Superior temporal gyrus (tissue), 1 donor: ENCODE data around the gene CCNT2.
"Not testable (repeated sequence)": the region's sequence is repeated elsewhere in the genome, so short reads cannot be mapped to it uniquely, and the experiment has no call there.

Source experiments
- DNase-seq: peaks from one replicate; pipeline ENCODE4 v3.0.0-alpha.2; 2016; ENCODE audit errors: extremely low spot score

Gene CCNT2

GRCh38 chr2:134919341-134920210 is 954 bp downstream of the CCNT2 start:
- no peak for DNase-seq

DNA sequence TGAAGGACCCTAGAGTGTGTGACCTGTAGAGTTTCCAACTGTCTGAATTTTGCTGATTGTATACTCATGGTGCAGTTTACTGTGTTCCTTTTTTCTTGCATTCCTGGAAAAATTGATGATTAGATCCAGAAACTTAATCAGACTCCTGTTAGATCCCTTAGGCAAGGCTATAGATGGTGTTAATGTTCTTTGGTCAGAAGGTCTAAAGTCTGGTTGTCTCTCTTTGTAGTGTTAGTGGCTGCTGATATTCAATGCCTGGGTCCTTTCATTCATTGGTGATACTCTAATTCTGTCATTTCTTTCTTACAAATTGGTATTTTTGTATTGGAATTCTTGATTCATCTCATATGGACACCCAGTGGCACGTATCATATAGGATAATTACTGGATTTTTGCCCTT is 6.3 kb downstream of the CCNT2 start:
- DNase-seq, result no peak

DNA sequence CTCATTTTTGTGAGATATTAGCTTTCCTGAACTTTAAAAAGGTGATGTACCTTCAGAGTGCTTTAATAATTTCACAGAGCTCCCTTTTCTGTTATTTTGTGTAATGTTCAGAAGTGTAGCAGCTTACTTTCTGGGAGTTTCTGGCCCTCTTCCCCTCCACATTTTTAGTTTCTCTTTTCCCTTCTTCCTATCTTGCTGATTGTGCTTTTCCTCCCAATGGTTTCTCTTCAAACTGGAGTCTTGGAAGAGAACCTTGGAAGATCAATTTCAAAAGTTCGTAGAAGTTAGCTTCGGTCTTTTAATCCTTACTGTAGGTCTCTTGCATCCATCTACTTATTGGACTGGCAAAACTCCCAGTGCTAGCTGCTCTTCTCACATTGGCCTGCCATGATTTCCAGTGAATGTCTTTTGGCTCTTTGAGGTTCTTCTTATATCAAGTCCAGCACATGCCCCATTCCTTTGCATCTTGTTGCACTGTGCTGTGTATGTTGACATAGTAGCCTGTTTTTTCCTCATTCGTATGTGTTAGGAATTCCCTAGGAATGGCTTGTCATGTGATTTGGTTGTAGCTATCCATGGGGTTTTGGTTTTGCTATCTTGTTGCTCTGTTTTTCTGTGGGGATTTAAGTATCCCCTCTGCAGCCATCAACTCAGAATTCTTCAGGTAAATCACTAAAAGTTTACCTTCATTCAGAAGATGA is 7.8 kb downstream of the CCNT2 start:
- no peak for DNase-seq

- DNase-seq, result no peak
Measured at GRCh38 chr2:134927195-134927594, 8.6 kb downstream of the CCNT2 start.

- no peak for DNase-seq
Measured at GRCh38 chr2:134932864-134933526, 14.4 kb downstream of the CCNT2 start.

DNA sequence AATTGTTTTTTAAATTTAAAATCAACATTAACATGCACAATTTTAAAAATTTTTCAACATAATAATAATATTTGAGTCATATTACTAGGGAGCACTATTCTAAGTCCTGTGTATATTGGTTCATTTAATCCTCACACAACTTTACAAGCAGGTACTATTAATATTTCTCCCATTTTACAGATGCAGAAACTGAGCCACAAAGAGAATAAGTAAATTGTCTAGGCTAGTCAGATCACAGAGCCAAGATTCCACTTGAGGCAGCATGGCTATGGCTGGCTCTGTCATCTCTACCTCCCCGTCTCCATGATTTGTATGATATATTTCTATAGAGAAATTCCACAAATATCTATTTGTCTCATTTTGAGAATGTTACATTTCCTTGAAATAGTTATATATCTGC is 15.1 kb downstream of the CCNT2 start:
- no peak for DNase-seq

- DNase-seq, result no peak
Measured at GRCh38 chr2:134934150-134934549, 15.5 kb downstream of the CCNT2 start.

- DNase-seq, result no peak
Measured at GRCh38 chr2:134934641-134935040, 16.0 kb downstream of the CCNT2 start.

DNA sequence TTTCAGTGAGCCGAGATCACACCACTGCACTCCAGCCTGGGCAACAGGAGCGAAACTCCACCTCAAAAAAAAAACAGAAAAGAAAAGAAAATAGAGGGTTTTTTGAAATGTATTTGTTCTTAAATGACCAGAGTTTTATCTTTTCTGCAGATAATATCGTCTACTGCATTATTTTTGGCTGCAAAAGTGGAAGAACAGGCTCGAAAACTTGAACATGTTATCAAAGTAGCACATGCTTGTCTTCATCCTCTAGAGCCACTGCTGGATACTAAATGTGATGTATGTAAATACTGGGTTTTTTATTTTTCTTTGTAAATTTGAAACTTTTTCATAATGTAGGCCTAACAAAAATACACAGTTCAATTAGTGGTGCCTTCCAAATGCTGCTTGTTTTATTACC is 18.1 kb downstream of the CCNT2 start:
- no peak for DNase-seq

DNA sequence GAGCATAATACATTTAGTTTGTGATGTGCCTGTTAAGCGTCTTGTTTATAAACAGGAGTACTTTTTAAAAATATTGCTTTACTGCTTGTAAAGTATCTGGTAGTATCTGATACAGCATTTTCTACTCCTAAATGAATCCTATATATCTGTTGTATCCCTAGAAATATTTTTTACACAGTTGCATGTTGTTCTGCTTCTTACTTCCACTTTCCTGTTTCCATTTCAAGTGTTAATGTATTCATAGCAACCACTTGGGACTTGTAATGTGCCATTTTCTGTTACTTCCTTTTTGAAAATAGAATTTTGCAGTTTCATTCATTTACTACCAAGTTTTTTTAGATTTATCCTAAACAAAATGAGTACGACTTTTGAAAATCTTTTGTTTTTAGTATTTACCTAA is 24.9 kb downstream of the CCNT2 start:
- DNase-seq, result no peak

DNA sequence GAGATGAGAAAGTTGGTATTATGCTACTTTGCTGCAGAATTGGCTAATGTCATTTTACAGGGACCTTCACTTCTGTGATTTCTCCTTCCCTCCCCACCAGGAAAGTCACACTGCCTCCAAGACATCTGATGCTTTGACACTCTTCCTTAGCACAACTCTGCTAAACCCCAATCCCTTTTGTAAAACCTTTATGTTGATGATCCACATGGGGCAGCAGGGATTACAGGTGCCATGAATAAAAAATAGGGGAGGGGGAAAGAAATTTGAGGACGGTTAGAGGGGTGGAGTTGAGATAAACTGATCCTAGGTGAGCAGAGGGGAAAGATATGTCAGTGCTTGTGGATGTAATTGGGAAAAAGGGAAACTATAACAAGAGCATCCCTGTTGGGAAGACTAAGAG is 26.4 kb downstream of the CCNT2 start:
- DNase-seq, result no peak

DNA sequence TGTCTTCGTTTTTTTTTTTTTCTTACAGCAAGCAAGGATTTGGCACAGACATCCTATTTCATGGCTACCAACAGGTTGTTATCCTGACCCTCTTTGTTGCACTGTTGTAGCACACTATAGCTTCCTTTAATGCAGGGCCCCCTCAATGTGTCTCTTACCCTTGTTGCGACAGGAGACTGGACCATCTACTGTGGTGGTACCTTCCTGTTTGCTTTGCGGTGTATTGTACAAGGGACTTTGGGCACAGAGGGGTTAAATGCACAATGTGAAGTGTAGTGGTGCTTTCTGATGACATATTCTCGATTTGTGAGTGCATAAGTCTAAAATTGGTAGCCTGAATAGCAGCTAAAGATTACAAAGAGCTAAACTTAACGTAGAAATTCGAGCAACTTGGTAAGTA is 27.5 kb downstream of the CCNT2 start:
- no peak for DNase-seq

DNA sequence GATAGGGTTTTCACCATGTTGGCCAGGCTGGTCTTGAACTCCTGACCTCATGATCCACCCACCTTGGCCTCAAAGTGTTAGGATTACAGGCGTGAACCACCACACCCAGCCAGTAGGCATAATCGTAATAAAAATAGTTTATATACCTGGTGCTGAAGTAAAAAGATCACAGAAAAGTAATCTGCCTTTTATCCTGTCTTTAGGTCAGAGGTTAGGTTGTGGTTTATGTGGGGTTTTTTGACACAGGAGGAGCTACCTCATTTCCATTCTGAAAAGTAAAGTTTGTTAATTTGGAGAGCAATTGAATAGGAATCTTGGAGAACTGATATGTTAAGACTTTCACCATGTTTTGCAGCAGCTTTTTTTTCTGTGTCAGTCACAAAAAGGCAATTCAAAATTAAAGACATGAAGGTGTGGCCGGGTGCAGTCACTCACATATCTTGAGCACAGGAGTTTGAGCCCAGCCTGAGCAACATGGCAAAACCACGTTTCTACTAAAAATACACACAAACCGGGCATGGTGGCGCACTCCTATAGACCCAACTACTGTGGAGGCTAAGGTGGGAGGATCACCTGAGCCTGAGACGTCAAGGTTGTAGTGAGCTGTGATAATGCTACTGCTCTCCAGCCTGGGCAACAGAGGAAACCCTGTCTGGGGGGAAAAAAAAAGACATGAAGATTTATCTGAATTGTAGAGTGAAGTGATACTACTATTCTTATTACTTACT is 31.5 kb downstream of the CCNT2 start:
- no peak for DNase-seq

DNA sequence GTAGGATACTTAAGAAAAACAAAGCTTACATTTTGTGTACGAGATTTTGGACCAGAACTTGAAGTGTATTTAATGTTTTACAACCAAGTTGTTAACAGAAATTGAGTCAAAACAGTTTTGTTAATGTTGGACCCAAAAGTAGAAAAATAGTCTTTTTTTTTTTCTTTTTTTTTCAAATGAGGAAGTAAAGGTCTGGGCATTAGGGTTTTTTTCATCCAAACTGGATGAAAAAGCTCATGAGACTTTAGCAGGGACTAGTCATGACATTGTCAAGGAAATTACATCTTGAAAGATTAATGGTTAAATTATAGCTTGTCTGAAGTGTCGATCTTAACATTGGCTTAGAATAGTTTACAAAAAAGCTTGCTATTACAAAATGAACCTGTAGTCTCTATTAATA is 32.3 kb downstream of the CCNT2 start:
- no peak for DNase-seq

DNA sequence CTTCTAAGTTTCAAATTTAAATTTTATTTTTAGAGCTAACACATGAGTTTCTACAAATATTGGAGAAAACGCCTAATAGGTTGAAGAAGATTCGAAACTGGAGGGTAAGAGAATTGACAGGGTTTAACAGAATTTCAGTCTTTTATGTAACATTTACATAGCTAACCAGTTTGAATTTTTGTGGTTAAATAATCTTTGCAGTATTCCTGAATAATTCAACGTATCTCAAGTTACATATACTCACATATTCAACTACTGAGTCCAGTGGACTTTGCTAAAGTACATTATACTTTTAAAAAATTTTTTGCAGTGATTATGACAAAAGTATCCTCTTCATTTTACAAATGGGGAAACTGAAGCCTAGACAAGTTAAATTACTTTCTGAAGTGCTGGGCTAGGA is 34.0 kb downstream of the CCNT2 start:
- DNase-seq, result no peak

GRCh38 chr2:134954065-134954464 is 35.4 kb downstream of the CCNT2 start:
- DNase-seq, result no peak

DNA sequence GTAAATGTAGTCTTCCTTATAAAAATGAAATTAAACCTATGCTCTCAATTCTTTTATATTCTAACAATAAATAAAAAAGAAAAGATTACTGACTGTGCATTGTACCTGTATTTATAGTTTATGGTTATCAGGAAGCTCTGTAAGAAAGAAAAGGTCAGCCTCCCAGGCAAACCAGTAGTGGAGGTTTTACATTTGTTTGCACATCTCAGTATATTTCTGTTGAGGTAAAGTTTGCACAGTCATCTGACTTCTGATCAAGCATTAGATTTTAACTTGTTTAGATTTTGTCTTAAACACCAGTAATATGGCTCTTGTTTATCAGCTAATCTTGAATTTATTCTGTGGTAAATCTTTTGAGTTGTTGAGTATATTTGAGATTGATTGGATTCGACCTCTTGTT is 37.1 kb downstream of the CCNT2 start:
- no peak for DNase-seq

DNA sequence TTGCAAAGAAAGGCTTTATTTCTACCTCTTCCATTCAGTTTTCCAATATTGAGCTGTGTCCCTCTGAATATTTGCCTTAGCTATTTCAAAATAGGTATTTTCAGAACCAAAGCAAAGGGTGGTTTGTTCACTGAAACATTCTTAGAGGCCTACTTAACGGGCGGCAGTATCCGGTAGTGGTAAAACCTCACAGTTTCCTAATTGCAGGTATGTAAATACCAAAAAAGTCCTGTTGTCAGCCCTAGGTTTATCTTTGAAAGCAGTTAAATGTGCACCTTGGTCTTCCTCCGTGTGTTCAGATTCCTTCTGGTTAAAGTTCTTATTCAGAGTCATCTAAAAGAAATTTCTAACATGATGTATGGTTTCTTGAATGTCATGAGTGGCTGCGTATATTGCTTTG is 38.9 kb downstream of the CCNT2 start:
- no peak for DNase-seq

- DNase-seq, result not testable (repeated sequence)
Measured at GRCh38 chr2:134967166-134967565, 48.5 kb downstream of the CCNT2 start.

DNA sequence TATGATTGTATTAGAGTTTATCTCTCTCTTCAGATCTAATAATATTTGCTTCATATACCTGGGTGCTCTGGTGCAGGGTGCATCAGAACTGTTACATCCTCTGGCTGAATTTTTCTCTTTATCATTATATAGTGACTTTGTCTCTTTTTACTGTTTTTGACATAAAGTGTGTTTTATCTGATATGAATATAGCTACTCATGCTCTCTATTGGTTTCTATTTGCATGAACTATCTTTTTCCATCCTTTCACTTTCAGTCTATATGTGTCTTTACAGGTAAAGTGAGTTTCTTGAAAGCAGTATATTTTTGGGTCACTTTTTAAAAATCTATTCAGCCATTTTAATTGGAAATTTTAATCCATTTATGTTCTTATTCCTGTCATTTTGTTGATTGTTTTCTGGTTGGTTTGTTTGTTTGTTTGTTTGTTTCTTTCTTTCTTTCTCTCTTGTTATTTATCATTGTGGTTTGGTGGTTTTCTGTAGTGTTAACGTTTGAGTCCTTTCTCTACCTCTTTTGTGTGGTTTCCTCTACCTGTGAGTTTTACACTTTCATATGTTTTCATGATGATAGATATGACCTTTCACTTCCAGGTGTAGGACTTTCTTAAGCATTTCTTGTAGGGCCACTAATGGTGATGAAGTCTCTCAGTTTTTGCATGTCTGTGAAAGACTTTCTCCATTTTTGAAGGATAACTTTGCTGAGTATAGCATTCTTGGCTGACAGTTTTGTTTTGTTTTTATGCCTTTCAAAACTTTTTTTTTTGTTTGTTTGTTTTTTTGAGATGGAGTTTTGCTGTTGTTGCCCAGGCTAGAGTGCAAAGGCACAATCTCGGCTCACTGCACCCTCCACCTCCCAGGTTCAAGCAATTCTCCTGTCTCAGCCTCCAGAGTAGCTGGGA is 54.9 kb downstream of the CCNT2 start:
- DNase-seq, result no peak
